MCF 10A (cell line): ENCODE data around the gene SLC26A9. TPM values are rescaled to one million over a fixed set of nuclear protein-coding genes. Genes with fewer than 3 reads are reported as not detected.

ENCODE experiments used
- BruUV-seq: library from RNA; stranded (reverse); fragments of 400-500 nt; replicated peaks from 2 replicates; lab custom pipeline; 2021; lab: Mats Ljungman, UMichigan
- CTCF ChIA-PET: fragments of 300-600 bp; sonication (Branson Sonifier 250); formaldehyde crosslinking; extraction: SDS; loops from one replicate; lab custom pipeline; 2021; ENCODE audit warnings: antibody characterized with exemption, inconsistent platforms; lab: Yijun Ruan, JAX
- POLR2A ChIA-PET: fragments of 300-600, 350-650 bp; sonication (Branson Sonifier 250); formaldehyde crosslinking; extraction: SDS; loops from one replicate; lab custom pipeline; 2020; ENCODE audit warnings: antibody characterized with exemption, inconsistent platforms; lab: Yijun Ruan, JAX
- DNase-seq: peaks from one replicate; pipeline ENCODE4 v3.0.0-alpha.2; 2018; ENCODE audit not compliant: unreplicated experiment
- H3K27ac Mint-ChIP-seq: one replicate; pipeline ENCODE4 v1.8.0; 2022; ENCODE audit warnings: mild to moderate bottlenecking, low read depth, mixed read lengths; ENCODE audit not compliant: unreplicated experiment
- H3K27me3 Mint-ChIP-seq: one replicate; pipeline ENCODE4 v1.8.0; 2022; ENCODE audit warnings: mixed read lengths; ENCODE audit not compliant: insufficient read depth, unreplicated experiment
- H3K36me3 Mint-ChIP-seq: one replicate; pipeline ENCODE4 v1.8.0; 2022; ENCODE audit warnings: mild to moderate bottlenecking, moderate library complexity, mixed read lengths; ENCODE audit not compliant: insufficient read depth, unreplicated experiment
- H3K4me1 Mint-ChIP-seq: one replicate; pipeline ENCODE4 v1.8.0; 2022; ENCODE audit warnings: mixed read lengths; ENCODE audit not compliant: insufficient read depth, unreplicated experiment
- H3K4me3 Mint-ChIP-seq: one replicate; pipeline ENCODE4 v1.8.0; 2022; ENCODE audit warnings: mild to moderate bottlenecking, moderate library complexity, mixed read lengths; ENCODE audit not compliant: unreplicated experiment
- H3K9me3 Mint-ChIP-seq: one replicate; pipeline ENCODE4 v1.8.0; 2022; ENCODE audit warnings: mixed read lengths; ENCODE audit not compliant: unreplicated experiment
- intact Hi-C: fragments of 100-400 bp; cut with micrococcal nuclease; formaldehyde crosslinking; loops from 2 replicates; pipeline ENCODE4 v1.14.1; 2022
- total RNA-seq: library from RNA; stranded (reverse); gene quantifications from 2 replicates; pipeline ENCODE4 v1.2.3, GENCODE V29; 2022
- TF ChIP-seq, protein P1 (sequence below): fragments of 200-600 bp; IDR thresholded peaks from one replicate; pipeline ENCODE4 v1.8.0; 2022; ENCODE audit warnings: antibody characterized with exemption, mild to moderate bottlenecking; ENCODE audit not compliant: unreplicated experiment

Gene SLC26A9
- total RNA-seq, 1 experiment from 2014 or later = not detected

DNA sequence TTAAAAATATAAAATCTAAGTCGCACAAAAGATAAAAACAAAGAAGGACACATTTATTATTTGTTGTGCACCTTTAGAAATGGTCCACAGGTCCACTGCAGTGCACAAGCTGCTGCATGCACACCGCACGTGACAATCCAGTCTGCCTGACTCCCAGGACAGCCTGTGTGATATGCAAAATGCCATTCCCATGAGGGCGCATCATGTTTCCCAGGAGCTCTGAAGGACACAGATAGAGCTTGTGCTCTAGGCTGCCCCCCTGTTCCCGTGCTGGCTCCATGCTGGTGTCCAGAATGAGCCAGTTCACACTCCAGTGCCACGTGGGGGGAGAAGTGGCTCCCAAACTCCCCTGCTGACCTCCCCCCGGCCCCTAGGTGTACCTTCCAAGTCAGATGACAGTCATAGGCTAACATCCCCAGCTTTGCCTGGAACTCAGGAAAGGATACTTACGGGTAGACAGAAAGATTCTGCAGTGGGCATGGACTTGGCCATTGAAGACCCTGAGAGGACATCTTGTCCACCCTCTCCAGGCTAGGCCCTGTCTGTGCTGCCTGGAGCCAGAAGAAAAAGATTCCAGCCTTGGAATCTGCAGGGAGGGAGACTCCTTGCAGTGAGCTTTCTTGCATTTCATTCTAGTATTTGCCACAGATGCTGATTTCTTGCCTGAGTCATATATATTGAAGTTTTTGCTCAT is 33.6 kb upstream of the SLC26A9 start:
- TF ChIP-seq, protein P1, sequence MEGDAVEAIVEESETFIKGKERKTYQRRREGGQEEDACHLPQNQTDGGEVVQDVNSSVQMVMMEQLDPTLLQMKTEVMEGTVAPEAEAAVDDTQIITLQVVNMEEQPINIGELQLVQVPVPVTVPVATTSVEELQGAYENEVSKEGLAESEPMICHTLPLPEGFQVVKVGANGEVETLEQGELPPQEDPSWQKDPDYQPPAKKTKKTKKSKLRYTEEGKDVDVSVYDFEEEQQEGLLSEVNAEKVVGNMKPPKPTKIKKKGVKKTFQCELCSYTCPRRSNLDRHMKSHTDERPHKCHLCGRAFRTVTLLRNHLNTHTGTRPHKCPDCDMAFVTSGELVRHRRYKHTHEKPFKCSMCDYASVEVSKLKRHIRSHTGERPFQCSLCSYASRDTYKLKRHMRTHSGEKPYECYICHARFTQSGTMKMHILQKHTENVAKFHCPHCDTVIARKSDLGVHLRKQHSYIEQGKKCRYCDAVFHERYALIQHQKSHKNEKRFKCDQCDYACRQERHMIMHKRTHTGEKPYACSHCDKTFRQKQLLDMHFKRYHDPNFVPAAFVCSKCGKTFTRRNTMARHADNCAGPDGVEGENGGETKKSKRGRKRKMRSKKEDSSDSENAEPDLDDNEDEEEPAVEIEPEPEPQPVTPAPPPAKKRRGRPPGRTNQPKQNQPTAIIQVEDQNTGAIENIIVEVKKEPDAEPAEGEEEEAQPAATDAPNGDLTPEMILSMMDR = no peak
- intact Hi-C loops = loop anchor here (1.0 to 5.0 kb wide), 5 partner anchors 27 to 385 kb away; no protein-coding TSS in a partner anchor
- H3K27me3 Mint-ChIP-seq = peaks cover 14% of the 10 kb centered on the region
- peaks cover 5% of the 10 kb centered on the region for H3K36me3 Mint-ChIP-seq
- peaks cover 24% of the 10 kb centered on the region for H3K9me3 Mint-ChIP-seq
- H3K4me1 Mint-ChIP-seq = peaks cover 31% of the 10 kb centered on the region
- POLR2A ChIA-PET = interaction anchor here (0.6 to 10.8 kb wide), 39 partner anchors 9 to 636 kb away, joined by 3 to 247 read pairs (median 4); partner anchors contain the start of gene RAB7B
- H3K27ac Mint-ChIP-seq = no peak overlapping the region
- no peak overlapping the region for H3K4me3 Mint-ChIP-seq
- no TSS peak for BruUV-seq
- peak; percentile 71 for DNase-seq
- CTCF ChIA-PET = interaction anchor here (0.5 to 13.1 kb wide), 70 partner anchors 9 to 644 kb away, joined by 3 to 911 read pairs (median 6); partner anchors contain the start of genes CTSE, RAB7B, SLC26A9 and SLC41A1

DNA sequence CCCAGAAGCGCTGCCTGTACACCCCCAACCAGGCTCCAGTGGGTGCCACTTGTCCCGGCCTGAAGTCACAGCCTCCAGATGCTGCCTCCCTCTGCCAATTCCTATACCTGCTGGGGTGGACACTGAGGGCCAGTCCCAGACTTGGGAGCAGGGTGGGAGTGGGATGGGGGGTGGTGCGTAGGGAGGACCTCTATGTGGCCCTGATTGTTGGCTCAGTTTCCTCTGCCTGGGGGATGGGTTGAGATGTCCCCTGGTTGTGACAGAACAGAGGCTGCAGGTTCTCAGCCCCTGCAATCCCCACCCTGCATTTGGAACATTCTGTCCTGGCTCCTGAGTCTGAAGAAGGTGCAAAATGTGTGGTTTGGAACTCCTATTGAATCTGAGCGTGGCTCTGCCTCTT is 32.8 kb upstream of the SLC26A9 start:
- intact Hi-C loops = loop anchor here (5.0 kb wide), 1 partner anchor 384 kb away; no protein-coding TSS in a partner anchor
- no TSS peak for BruUV-seq
- Mint-ChIP-seq H3K9me3 (peaks cover 24% of the 10 kb centered on the region), H3K4me3 (no peak overlapping the region), H3K36me3 (peaks cover 5% of the 10 kb centered on the region), H3K27me3 (peaks cover 14% of the 10 kb centered on the region), H3K4me1 (peaks cover 31% of the 10 kb centered on the region), H3K27ac (no peak overlapping the region)
- ChIA-PET POLR2A (interaction anchor here (0.6 to 10.8 kb wide), 10 partner anchors 8 to 637 kb away, joined by 3 to 247 read pairs (median 18); no protein-coding TSS in a partner anchor), CTCF (interaction anchor here (0.7 to 13.1 kb wide), 14 partner anchors 16 to 317 kb away, joined by 3 to 911 read pairs (median 30); partner anchors contain the start of genes RAB7B and SLC26A9)
- DNase-seq = no peak
- TF ChIP-seq, protein P1 = no peak

DNA sequence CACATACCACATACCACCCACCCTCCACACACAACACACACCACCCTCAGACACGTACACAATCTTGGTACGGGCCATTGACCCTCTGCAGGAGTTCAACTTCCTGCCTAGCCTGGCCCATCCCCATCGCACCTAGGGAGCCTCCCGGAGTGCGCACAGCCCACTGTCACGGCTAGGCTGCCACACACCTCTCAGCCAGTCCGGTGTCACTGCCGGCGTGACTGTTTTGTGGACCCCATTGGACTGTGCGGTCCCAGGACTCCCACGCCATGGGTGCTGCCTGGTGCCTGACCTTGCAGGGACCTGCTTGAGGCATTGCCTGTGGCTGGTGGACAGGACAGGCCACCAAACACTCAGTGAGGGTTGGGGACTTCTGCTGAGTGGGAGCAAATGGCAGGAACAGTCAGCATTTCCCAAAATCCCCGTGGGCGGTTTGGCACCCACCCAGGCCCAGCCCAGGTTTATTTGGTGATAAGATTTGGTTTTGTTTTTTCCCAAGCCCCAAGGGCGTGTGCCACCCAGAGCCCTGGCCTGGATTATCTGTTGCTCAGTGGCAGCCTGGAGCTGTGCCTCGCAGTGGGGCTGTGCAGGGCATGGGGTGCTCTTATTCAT is 32.2 kb upstream of the SLC26A9 start:
- ChIA-PET POLR2A (interaction anchor here (1.4 to 10.8 kb wide), 8 partner anchors 8 to 317 kb away, joined by 3 to 247 read pairs (median 18); no protein-coding TSS in a partner anchor), CTCF (interaction anchor here (0.7 to 13.1 kb wide), 9 partner anchors 16 to 182 kb away, joined by 3 to 911 read pairs (median 45); partner anchors contain the start of gene SLC26A9)
- H3K9me3 Mint-ChIP-seq = peaks cover 24% of the 10 kb centered on the region
- no peak overlapping the region for H3K27ac Mint-ChIP-seq
- TF ChIP-seq, protein P1 = no peak
- H3K4me1 Mint-ChIP-seq = peaks cover 31% of the 10 kb centered on the region
- intact Hi-C loops = loop anchor here (5.0 kb wide), 1 partner anchor 383 kb away; no protein-coding TSS in a partner anchor
- H3K27me3 Mint-ChIP-seq = peaks cover 14% of the 10 kb centered on the region
- BruUV-seq = no TSS peak
- no peak for DNase-seq
- peaks cover 5% of the 10 kb centered on the region for H3K36me3 Mint-ChIP-seq
- no peak overlapping the region for H3K4me3 Mint-ChIP-seq

GRCh38 chr1:205974712-205975111 is 31.5 kb upstream of the SLC26A9 start:
- Mint-ChIP-seq H3K36me3 (peaks cover 5% of the 10 kb centered on the region), H3K4me1 (peaks cover 31% of the 10 kb centered on the region), H3K27ac (peak overlapping the region; percentile 0), H3K4me3 (no peak overlapping the region), H3K9me3 (peaks cover 24% of the 10 kb centered on the region), H3K27me3 (peaks cover 14% of the 10 kb centered on the region)
- ChIA-PET CTCF (no interaction called here), POLR2A (no interaction called here)
- intact Hi-C loops = loop anchor here (5.0 kb wide), 1 partner anchor 382 kb away; no protein-coding TSS in a partner anchor
- DNase-seq = no peak
- no TSS peak for BruUV-seq
- TF ChIP-seq, protein P1 = no peak
